ENCODE measurements around the gene STIM2.

The STIM2 gene

GRCh38 chr4:26820346-26820745, 40.3 kb upstream of the STIM2 start:
- Histone ChIP-seq H3K18ac (ENCODE audit: low read length) (no peak overlapping the region), H3K4me2 (ENCODE audit: insufficient read depth, low read length, poor library complexity, severe bottlenecking) (no peak overlapping the region), H2BK120ac (ENCODE audit: low read depth, low read length) (no peak overlapping the region), H3K14ac (ENCODE audit: low read length) (no peak overlapping the region), H4K91ac (ENCODE audit: low read depth, low read length, poor library complexity) (no peak overlapping the region), H3K9me3 (replicated peaks in 1 of 2; ENCODE audit: control insufficient read depth in 2 of 2, insufficient read depth in 1 of 2, low read depth in 1 of 2, low read length in 2 of 2) (peaks cover 0 to 5% of the 10 kb centered on the region in 2 donors), H2BK12ac (ENCODE audit: low read length) (no peak overlapping the region), H2BK15ac (ENCODE audit: low read length) (no peak overlapping the region), H3K4ac (ENCODE audit: low read length) (no peak overlapping the region), H2BK5ac (ENCODE audit: low read length) (no peak overlapping the region), H4K8ac (ENCODE audit: low read depth, low read length) (no peak overlapping the region), H3K23ac (ENCODE audit: low read depth, low read length, poor library complexity) (no peak overlapping the region), H2AFZ (ENCODE audit: low read length) (no peak overlapping the region), H3K36me3 (replicated peaks in 1 of 2; ENCODE audit: control insufficient read depth in 2 of 2, insufficient read depth in 2 of 2, low read length in 2 of 2) (no peaks in the 10 kb centered on the region), H3K27me3 (ENCODE audit: control insufficient read depth in 3 of 3, insufficient read depth in 3 of 3, low read depth in 1 of 3, low read length in 3 of 3) (no peaks in the 10 kb centered on the region), H3K4me3 (ENCODE audit: low read length in 2 of 2) (no peak overlapping the region), H3K27ac (replicated peaks; ENCODE audit: low read length) (no peak overlapping the region), H2AK5ac (ENCODE audit: low read depth, low read length) (no peak overlapping the region), H3K9ac (ENCODE audit: low read depth, low read length, poor library complexity) (no peak overlapping the region), H3K79me1 (ENCODE audit: low read depth, low read length) (no peaks in the 10 kb centered on the region), H3K4me1 (ENCODE audit: control insufficient read depth in 2 of 2, insufficient read depth in 1 of 2, low read depth in 1 of 2, low read length in 2 of 2) (peaks cover 0 to 7% of the 10 kb centered on the region in 2 donors)
- no peak for DNase-seq (ENCODE audit: low spot score)
- WGBS, 2 donors (ENCODE audit: extremely low coverage in 2 of 2, insufficient read length in 2 of 2, insufficient replicate concordance in 1 of 2) = no CpG with 5 or more reads among the region's 1 CpG

DNA sequence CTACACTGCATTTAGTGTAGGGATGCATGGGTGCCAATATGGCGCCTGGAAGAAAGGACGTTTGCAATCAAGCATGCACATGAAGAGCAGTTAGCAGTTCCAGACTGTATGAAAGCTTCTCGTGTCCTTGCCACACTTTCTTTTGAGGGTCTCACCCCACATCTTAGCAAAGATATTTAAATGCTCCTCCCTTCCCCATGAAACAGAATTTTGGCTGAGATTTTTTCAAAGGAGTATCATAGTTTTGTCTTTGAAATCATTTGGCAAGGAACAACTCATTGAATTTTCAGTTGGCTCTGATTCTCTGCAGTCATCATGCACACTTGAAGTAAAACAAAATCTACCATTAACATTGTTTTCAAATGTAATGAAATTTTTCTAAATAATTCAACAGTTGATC, 39.6 kb upstream of the STIM2 start:
- no peaks in the 10 kb centered on the region for H3K36me3 ChIP-seq (replicated peaks in 1 of 2; ENCODE audit: control insufficient read depth in 2 of 2, insufficient read depth in 2 of 2, low read length in 2 of 2)
- H3K9me3 ChIP-seq (replicated peaks in 1 of 2; ENCODE audit: control insufficient read depth in 2 of 2, insufficient read depth in 1 of 2, low read depth in 1 of 2, low read length in 2 of 2) = peaks cover 0 to 5% of the 10 kb centered on the region in 2 donors
- H2BK15ac ChIP-seq (ENCODE audit: low read length) = no peak overlapping the region
- no CpG with 5 or more reads among the region's 3 CpGs for WGBS, 2 donors (ENCODE audit: extremely low coverage in 2 of 2, insufficient read length in 2 of 2, insufficient replicate concordance in 1 of 2)
- no peak overlapping the region for H3K27ac ChIP-seq (replicated peaks; ENCODE audit: low read length)
- H3K79me1 ChIP-seq (ENCODE audit: low read depth, low read length) = no peaks in the 10 kb centered on the region
- H2AFZ ChIP-seq (ENCODE audit: low read length) = no peak overlapping the region
- no peak overlapping the region for H4K91ac ChIP-seq (ENCODE audit: low read depth, low read length, poor library complexity)
- no peak overlapping the region for H3K4me3 ChIP-seq (ENCODE audit: low read length in 2 of 2)
- H3K4ac ChIP-seq (ENCODE audit: low read length) = no peak overlapping the region
- H4K8ac ChIP-seq (ENCODE audit: low read depth, low read length) = no peak overlapping the region
- H2BK120ac ChIP-seq (ENCODE audit: low read depth, low read length) = no peak overlapping the region
- H3K18ac ChIP-seq (ENCODE audit: low read length) = no peak overlapping the region
- peaks cover 0 to 6% of the 10 kb centered on the region in 2 donors for H3K4me1 ChIP-seq (ENCODE audit: control insufficient read depth in 2 of 2, insufficient read depth in 1 of 2, low read depth in 1 of 2, low read length in 2 of 2)
- no peak overlapping the region for H3K23ac ChIP-seq (ENCODE audit: low read depth, low read length, poor library complexity)
- H3K9ac ChIP-seq (ENCODE audit: low read depth, low read length, poor library complexity) = no peak overlapping the region
- no peak overlapping the region for H2BK5ac ChIP-seq (ENCODE audit: low read length)
- H3K27me3 ChIP-seq (ENCODE audit: control insufficient read depth in 3 of 3, insufficient read depth in 3 of 3, low read depth in 1 of 3, low read length in 3 of 3) = no peaks in the 10 kb centered on the region
- no peak overlapping the region for H2AK5ac ChIP-seq (ENCODE audit: low read depth, low read length)
- DNase-seq (ENCODE audit: low spot score) = no peak
- no peak overlapping the region for H3K4me2 ChIP-seq (ENCODE audit: insufficient read depth, low read length, poor library complexity, severe bottlenecking)
- H3K14ac ChIP-seq (ENCODE audit: low read length) = no peak overlapping the region
- H2BK12ac ChIP-seq (ENCODE audit: low read length) = no peak overlapping the region

DNA sequence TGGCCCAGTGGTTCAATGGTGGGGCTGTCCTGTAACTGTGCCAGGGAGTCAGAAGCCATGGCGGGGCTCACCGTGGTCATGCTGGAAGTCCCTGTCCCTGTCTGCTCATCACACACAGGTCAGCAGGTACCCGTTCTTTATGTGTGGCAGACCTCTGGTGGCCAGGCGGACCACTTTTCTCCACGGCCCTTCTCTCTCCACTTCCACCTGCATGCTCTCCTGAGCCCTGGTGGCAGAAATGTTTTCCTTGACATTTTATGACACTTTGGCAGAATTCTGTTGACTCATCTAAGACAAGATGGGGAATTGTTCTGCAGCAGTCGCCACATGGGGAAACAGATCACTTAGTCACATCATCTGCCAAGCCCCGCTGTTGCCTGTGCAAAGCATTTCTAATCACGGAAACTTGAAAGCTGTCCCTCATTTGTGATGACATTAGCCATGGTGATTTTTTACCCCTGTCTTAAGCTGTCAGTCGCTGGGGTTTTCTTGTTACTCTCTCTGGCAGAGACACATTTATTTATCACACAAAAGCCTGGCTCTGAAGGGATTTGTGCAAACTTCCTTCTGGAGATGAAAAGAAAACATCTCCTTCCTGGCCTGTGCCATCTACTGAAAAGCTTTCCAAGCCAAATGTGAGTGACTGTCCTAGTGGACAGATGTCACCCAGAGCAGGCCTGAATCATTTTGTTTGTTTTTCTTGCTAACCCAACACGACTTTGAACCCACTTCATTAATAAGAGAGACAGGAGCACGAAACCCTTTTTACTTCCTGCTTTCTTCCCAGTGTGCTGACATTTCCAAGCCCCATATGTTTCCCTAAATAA, 38.8 kb upstream of the STIM2 start:
- H3K27ac ChIP-seq (replicated peaks; ENCODE audit: low read length) = no peak overlapping the region
- H3K4me1 ChIP-seq (ENCODE audit: control insufficient read depth in 2 of 2, insufficient read depth in 1 of 2, low read depth in 1 of 2, low read length in 2 of 2) = peaks cover 0 to 5% of the 10 kb centered on the region in 2 donors
- no peaks in the 10 kb centered on the region for H3K36me3 ChIP-seq (replicated peaks in 1 of 2; ENCODE audit: control insufficient read depth in 2 of 2, insufficient read depth in 2 of 2, low read length in 2 of 2)
- H4K91ac ChIP-seq (ENCODE audit: low read depth, low read length, poor library complexity) = no peak overlapping the region
- DNase-seq (ENCODE audit: low spot score) = no peak
- no peak overlapping the region for H2BK5ac ChIP-seq (ENCODE audit: low read length)
- no peak overlapping the region for H2AK5ac ChIP-seq (ENCODE audit: low read depth, low read length)
- H3K4ac ChIP-seq (ENCODE audit: low read length) = no peak overlapping the region
- H3K9ac ChIP-seq (ENCODE audit: low read depth, low read length, poor library complexity) = no peak overlapping the region
- no CpG with 5 or more reads among the region's 11 CpGs for WGBS, 2 donors (ENCODE audit: extremely low coverage in 2 of 2, insufficient read length in 2 of 2, insufficient replicate concordance in 1 of 2)
- no peak overlapping the region for H3K23ac ChIP-seq (ENCODE audit: low read depth, low read length, poor library complexity)
- H3K4me2 ChIP-seq (ENCODE audit: insufficient read depth, low read length, poor library complexity, severe bottlenecking) = no peak overlapping the region
- H3K27me3 ChIP-seq (ENCODE audit: control insufficient read depth in 3 of 3, insufficient read depth in 3 of 3, low read depth in 1 of 3, low read length in 3 of 3) = no peaks in the 10 kb centered on the region
- H2AFZ ChIP-seq (ENCODE audit: low read length) = no peak overlapping the region
- H2BK15ac ChIP-seq (ENCODE audit: low read length) = no peak overlapping the region
- H2BK120ac ChIP-seq (ENCODE audit: low read depth, low read length) = no peak overlapping the region
- H3K14ac ChIP-seq (ENCODE audit: low read length) = no peak overlapping the region
- H2BK12ac ChIP-seq (ENCODE audit: low read length) = no peak overlapping the region
- H4K8ac ChIP-seq (ENCODE audit: low read depth, low read length) = no peak overlapping the region
- no peak overlapping the region for H3K18ac ChIP-seq (ENCODE audit: low read length)
- peaks cover 0 to 5% of the 10 kb centered on the region in 2 donors for H3K9me3 ChIP-seq (replicated peaks in 1 of 2; ENCODE audit: control insufficient read depth in 2 of 2, insufficient read depth in 1 of 2, low read depth in 1 of 2, low read length in 2 of 2)
- H3K79me1 ChIP-seq (ENCODE audit: low read depth, low read length) = no peaks in the 10 kb centered on the region
- H3K4me3 ChIP-seq (ENCODE audit: low read length in 2 of 2) = no peak overlapping the region

GRCh38 chr4:26822546-26822945, 38.1 kb upstream of the STIM2 start:
- H3K23ac ChIP-seq (ENCODE audit: low read depth, low read length, poor library complexity) = no peak overlapping the region
- H3K9me3 ChIP-seq (replicated peaks in 1 of 2; ENCODE audit: control insufficient read depth in 2 of 2, insufficient read depth in 1 of 2, low read depth in 1 of 2, low read length in 2 of 2) = peaks cover 0 to 5% of the 10 kb centered on the region in 2 donors
- H2AFZ ChIP-seq (ENCODE audit: low read length) = no peak overlapping the region
- H2BK5ac ChIP-seq (ENCODE audit: low read length) = no peak overlapping the region
- no peak overlapping the region for H3K4me3 ChIP-seq (ENCODE audit: low read length in 2 of 2)
- H3K18ac ChIP-seq (ENCODE audit: low read length) = no peak overlapping the region
- no peak overlapping the region for H2BK12ac ChIP-seq (ENCODE audit: low read length)
- H4K8ac ChIP-seq (ENCODE audit: low read depth, low read length) = no peak overlapping the region
- no peak overlapping the region for H3K4ac ChIP-seq (ENCODE audit: low read length)
- H4K91ac ChIP-seq (ENCODE audit: low read depth, low read length, poor library complexity) = no peak overlapping the region
- H3K4me2 ChIP-seq (ENCODE audit: insufficient read depth, low read length, poor library complexity, severe bottlenecking) = no peak overlapping the region
- H3K9ac ChIP-seq (ENCODE audit: low read depth, low read length, poor library complexity) = no peak overlapping the region
- no peaks in the 10 kb centered on the region for H3K27me3 ChIP-seq (ENCODE audit: control insufficient read depth in 3 of 3, insufficient read depth in 3 of 3, low read depth in 1 of 3, low read length in 3 of 3)
- no peak for DNase-seq (ENCODE audit: low spot score)
- no peak overlapping the region for H2AK5ac ChIP-seq (ENCODE audit: low read depth, low read length)
- no peaks in the 10 kb centered on the region for H3K36me3 ChIP-seq (replicated peaks in 1 of 2; ENCODE audit: control insufficient read depth in 2 of 2, insufficient read depth in 2 of 2, low read length in 2 of 2)
- peaks cover 0 to 5% of the 10 kb centered on the region in 2 donors for H3K4me1 ChIP-seq (ENCODE audit: control insufficient read depth in 2 of 2, insufficient read depth in 1 of 2, low read depth in 1 of 2, low read length in 2 of 2)
- no peak overlapping the region for H3K14ac ChIP-seq (ENCODE audit: low read length)
- no peak overlapping the region for H2BK15ac ChIP-seq (ENCODE audit: low read length)
- H2BK120ac ChIP-seq (ENCODE audit: low read depth, low read length) = no peak overlapping the region
- H3K79me1 ChIP-seq (ENCODE audit: low read depth, low read length) = no peaks in the 10 kb centered on the region
- H3K27ac ChIP-seq (replicated peaks; ENCODE audit: low read length) = no peak overlapping the region
- no CpG with 5 or more reads among the region's 6 CpGs for WGBS, 2 donors (ENCODE audit: extremely low coverage in 2 of 2, insufficient read length in 2 of 2, insufficient replicate concordance in 1 of 2)
